Trophoblast cell (in vitro differentiated cells and primary cell): Measurements from ENCODE around the gene KCTD12.
A peak's percentile ranks its signal among the peaks of the same experiment; 100 is the strongest.
"Not testable (repeated sequence)": the region's sequence is repeated elsewhere in the genome, so short reads cannot be mapped to it uniquely, and the experiment has no call there.

Experiments
- DNase-seq, 2 donors: peaks; one replicate each; pipeline ENCODE4 v3.0.0-alpha.2; 2016
- H2AFZ ChIP-seq: 2 replicates; pipeline ENCODE4 v1.6.1; 2013; ENCODE audit warnings: low read length, moderate library complexity, mild to moderate bottlenecking; ENCODE audit not compliant: insufficient read depth, poor library complexity
- H2AK5ac ChIP-seq: 2 replicates; pipeline ENCODE4 v1.6.1; 2013; ENCODE audit warnings: mild to moderate bottlenecking, low read length
- H2BK120ac ChIP-seq: 2 replicates; pipeline ENCODE4 v1.6.1; 2013; ENCODE audit warnings: low read length, mild to moderate bottlenecking, moderate library complexity; ENCODE audit not compliant: insufficient read depth, poor library complexity
- H2BK12ac ChIP-seq: 2 replicates; pipeline ENCODE4 v1.6.1; 2013; ENCODE audit warnings: mild to moderate bottlenecking, low read length, moderate library complexity
- H2BK5ac ChIP-seq: 2 replicates; pipeline ENCODE4 v1.6.1; 2013; ENCODE audit warnings: low read length, low read depth, moderate library complexity, mild to moderate bottlenecking; ENCODE audit not compliant: poor library complexity
- H3K14ac ChIP-seq: 2 replicates; pipeline ENCODE4 v1.6.1; 2013; ENCODE audit warnings: mild to moderate bottlenecking, low read length
- H3K18ac ChIP-seq: 2 replicates; pipeline ENCODE4 v1.6.1; 2013; ENCODE audit warnings: mild to moderate bottlenecking, low read length
- H3K23ac ChIP-seq: 2 replicates; pipeline ENCODE4 v1.6.1; 2013; ENCODE audit warnings: low read length
- H3K27ac ChIP-seq: 2 replicates; pipeline ENCODE4 v1.5.1; 2013; ENCODE audit warnings: low read depth, mild to moderate bottlenecking, inconsistent platforms, low read length, moderate library complexity
- H3K27me3 ChIP-seq: 2 replicates; pipeline ENCODE4 v1.6.1; 2013; ENCODE audit warnings: inconsistent platforms, mild to moderate bottlenecking, low read length, moderate library complexity; ENCODE audit not compliant: insufficient read depth
- H3K36me3 ChIP-seq, 2 experiments: 1 replicate in 1 of 2; 2 replicates in 1 of 2; pipeline ENCODE4 v1.6.1; 2013; ENCODE audit warnings: low read length in 2 of 2, mild to moderate bottlenecking in 2 of 2, moderate library complexity in 1 of 2; ENCODE audit not compliant: insufficient read depth in 2 of 2, control insufficient read depth in 1 of 2
- H3K4ac ChIP-seq: 2 replicates; pipeline ENCODE4 v1.6.1; 2013; ENCODE audit warnings: low read depth, mild to moderate bottlenecking, low read length, moderate library complexity
- H3K4me1 ChIP-seq, 2 experiments: 1 replicate in 1 of 2; 2 replicates in 1 of 2; pipeline ENCODE4 v1.6.1; 2013; ENCODE audit warnings: low read length in 2 of 2, mild to moderate bottlenecking in 2 of 2, moderate library complexity in 1 of 2; ENCODE audit not compliant: insufficient read depth in 2 of 2, control insufficient read depth in 1 of 2
- H3K4me2 ChIP-seq: 2 replicates; pipeline ENCODE4 v1.6.1; 2013; ENCODE audit warnings: inconsistent platforms, mild to moderate bottlenecking, low read length, moderate library complexity
- H3K4me3 ChIP-seq: 2 replicates; pipeline ENCODE4 v1.5.1; 2013; ENCODE audit warnings: mild to moderate bottlenecking, low read depth, low read length, inconsistent platforms
- H3K79me1 ChIP-seq: one replicate; pipeline ENCODE4 v1.6.1; 2013; ENCODE audit warnings: low read length
- H3K79me2 ChIP-seq: 2 replicates; pipeline ENCODE4 v1.6.1; 2013; ENCODE audit warnings: low read length, mild to moderate bottlenecking; ENCODE audit not compliant: control insufficient read depth, insufficient read depth, poor library complexity
- H3K9ac ChIP-seq: 2 replicates; pipeline ENCODE4 v1.6.1; 2013; ENCODE audit warnings: mild to moderate bottlenecking, low read length
- H3K9me3 ChIP-seq: 2 replicates; pipeline ENCODE4 v1.6.1; 2013; ENCODE audit warnings: low read depth, mild to moderate bottlenecking, control low read depth, inconsistent platforms, low read length; ENCODE audit not compliant: insufficient read depth
- H4K12ac ChIP-seq: 2 replicates; pipeline ENCODE4 v1.6.1; 2013; ENCODE audit warnings: low read depth, mild to moderate bottlenecking, low read length, moderate library complexity
- H4K8ac ChIP-seq: 2 replicates; pipeline ENCODE4 v1.6.1; 2013; ENCODE audit warnings: low read depth, mild to moderate bottlenecking, low read length, moderate library complexity
- H4K91ac ChIP-seq: one replicate; pipeline ENCODE4 v1.6.1; 2013; ENCODE audit warnings: low read depth, mild to moderate bottlenecking, low read length, moderate library complexity
- WGBS: extraction: QIAGEN DNeasy Blood & Tissue Kit; methylation state at CpG from one replicate; pipeline ENCODE4 v1.1.7; 2013; ENCODE audit warnings: missing lambda C conversion rate; ENCODE audit not compliant: insufficient read length, insufficient coverage; ENCODE audit errors: extremely low coverage; 5-methylcytosine and 5-hydroxymethylcytosine counted together

The KCTD12 gene

GRCh38 chr13:76912476-76912875, 26.3 kb upstream of the KCTD12 start:
- DNase-seq, result no peak
- no CpG with 5 or more reads among the region's 3 CpGs for WGBS
- Histone ChIP-seq H3K14ac (no peak overlapping the region), H3K27me3 (no peaks in the 10 kb centered on the region), H3K18ac (no peak overlapping the region), H3K4me3 (no peak overlapping the region), H2BK5ac (no peak overlapping the region), H2AK5ac (no peak overlapping the region), H2BK12ac (no peak overlapping the region), H3K27ac (no peak overlapping the region), H3K4me1 (peaks cover 3% of the 10 kb centered on the region in 2 experiments), H3K9ac (no peak overlapping the region), H4K8ac (no peak overlapping the region), H3K36me3 (peaks cover 0 to 2% of the 10 kb centered on the region in 2 experiments), H3K79me2 (peaks cover 2% of the 10 kb centered on the region), H3K79me1 (peaks cover 6% of the 10 kb centered on the region), H2AFZ (no peak overlapping the region), H3K4me2 (no peak overlapping the region), H3K4ac (no peak overlapping the region), H4K12ac (no peak overlapping the region), H4K91ac (no peak overlapping the region), H2BK120ac (no peak overlapping the region), H3K23ac (no peak overlapping the region), H3K9me3 (no peaks in the 10 kb centered on the region)

- Histone ChIP-seq H3K27ac (no peak overlapping the region), H2BK12ac (peak overlapping the region; percentile 76), H2AFZ (no peak overlapping the region), H3K79me2 (no peaks in the 10 kb centered on the region), H4K91ac (no peak overlapping the region), H4K12ac (no peak overlapping the region), H3K27me3 (no peaks in the 10 kb centered on the region), H2BK5ac (no peak overlapping the region), H3K4me2 (no peak overlapping the region), H3K9me3 (no peaks in the 10 kb centered on the region), H3K4me3 (no peak overlapping the region), H3K36me3 (no peaks in the 10 kb centered on the region), H3K4ac (no peak overlapping the region), H2BK120ac (no peak overlapping the region), H3K14ac (no peak overlapping the region), H3K23ac (no peak overlapping the region), H3K9ac (peak overlapping the region; percentile 23), H3K79me1 (no peaks in the 10 kb centered on the region), H2AK5ac (no peak overlapping the region), H4K8ac (no peak overlapping the region), H3K18ac (no peak overlapping the region), H3K4me1 (no peaks in the 10 kb centered on the region)
- no CpG with 5 or more reads among the region's 2 CpGs for WGBS
- DNase-seq, result no peak
These were observed 18.3 kb upstream of the KCTD12 start for GRCh38 chr13:76904507-76904906.

GRCh38 chr13:76903544-76904162, 17.4 kb upstream of the KCTD12 start:
- no peaks in the 10 kb centered on the region for H3K9me3 ChIP-seq
- H3K14ac ChIP-seq, result no peak overlapping the region
- H2AK5ac ChIP-seq, result no peak overlapping the region
- H3K4me3 ChIP-seq, result no peak overlapping the region
- no peak overlapping the region for H3K23ac ChIP-seq
- no peak overlapping the region for H2BK120ac ChIP-seq
- H4K12ac ChIP-seq, result no peak overlapping the region
- no peaks in the 10 kb centered on the region for H3K36me3 ChIP-seq
- no peak overlapping the region for H3K4me2 ChIP-seq
- WGBS, result no CpG with 5 or more reads among the region's 3 CpGs
- no peak overlapping the region for H2BK12ac ChIP-seq
- no peak overlapping the region for H3K4ac ChIP-seq
- peak; percentile 87 to 94 for DNase-seq
- no peak overlapping the region for H2AFZ ChIP-seq
- H4K91ac ChIP-seq, result no peak overlapping the region
- no peak overlapping the region for H2BK5ac ChIP-seq
- H4K8ac ChIP-seq, result no peak overlapping the region
- H3K9ac ChIP-seq, result no peak overlapping the region
- no peak overlapping the region for H3K18ac ChIP-seq
- no peaks in the 10 kb centered on the region for H3K4me1 ChIP-seq
- no peak overlapping the region for H3K27ac ChIP-seq
- no peaks in the 10 kb centered on the region for H3K79me2 ChIP-seq
- no peaks in the 10 kb centered on the region for H3K27me3 ChIP-seq
- H3K79me1 ChIP-seq, result no peaks in the 10 kb centered on the region

GRCh38 chr13:76899066-76899465, 12.9 kb upstream of the KCTD12 start:
- not testable (repeated sequence) for H3K18ac ChIP-seq, H3K4me3 ChIP-seq, H3K4me1 ChIP-seq, H3K4ac ChIP-seq, H3K9ac ChIP-seq, H4K12ac ChIP-seq, H3K36me3 ChIP-seq, H3K79me1 ChIP-seq, H4K91ac ChIP-seq, H2BK120ac ChIP-seq, H3K79me2 ChIP-seq, H3K14ac ChIP-seq, H3K27ac ChIP-seq, H3K4me2 ChIP-seq, H3K23ac ChIP-seq, H2AK5ac ChIP-seq, H2AFZ ChIP-seq, DNase-seq, H3K9me3 ChIP-seq, H4K8ac ChIP-seq, H2BK5ac ChIP-seq, H2BK12ac ChIP-seq, H3K27me3 ChIP-seq
- no CpG with 5 or more reads among the region's 4 CpGs for WGBS
